Measurements from ENCODE around the gene SRPK1. TPM values are rescaled to one million over a fixed set of nuclear protein-coding genes. Genes with fewer than 3 reads are reported as not detected.
A peak's percentile ranks its signal among the peaks of the same experiment; 100 is the strongest.

SRPK1 gene
- polyA plus RNA-seq (2013, experiment 1 of 2): 61.3 TPM
- 63.8 TPM for polyA plus RNA-seq (2013, experiment 2 of 2)

- Histone ChIP-seq H3K79me1 (ENCODE audit: low read depth, low read length) (peaks cover 6% of the 10 kb centered on the region), H2BK15ac (ENCODE audit: low read length) (no peak within 1 kb of the TSS), H3K14ac (ENCODE audit: low read length) (peak within 1 kb of the TSS; percentile 32), H2AK5ac (ENCODE audit: low read depth, low read length) (no peak within 1 kb of the TSS), H2BK120ac (ENCODE audit: low read depth, low read length) (no peak within 1 kb of the TSS), H3K23ac (ENCODE audit: low read depth, low read length, poor library complexity) (peak within 1 kb of the TSS; percentile 95), H2BK12ac (ENCODE audit: low read length) (no peak within 1 kb of the TSS), H3K4me2 (ENCODE audit: insufficient read depth, low read length, poor library complexity, severe bottlenecking) (peak within 1 kb of the TSS; percentile 59), H4K8ac (ENCODE audit: low read depth, low read length) (no peak within 1 kb of the TSS), H3K4me3 (ENCODE audit: low read length in 2 of 2) (peak within 1 kb of the TSS; percentile 70 to 87), H3K27ac (replicated peaks; ENCODE audit: low read length) (peak within 1 kb of the TSS; percentile 58), H3K27me3 (ENCODE audit: control insufficient read depth in 3 of 3, insufficient read depth in 3 of 3, low read depth in 1 of 3, low read length in 3 of 3) (no peaks in the 10 kb centered on the region), H3K36me3 (replicated peaks in 1 of 2; ENCODE audit: control insufficient read depth in 2 of 2, insufficient read depth in 2 of 2, low read length in 2 of 2) (peaks cover 2 to 20% of the 10 kb centered on the region in 2 donors), H3K4ac (ENCODE audit: low read length) (no peak within 1 kb of the TSS), H3K18ac (ENCODE audit: low read length) (peak within 1 kb of the TSS; percentile 93), H3K4me1 (ENCODE audit: control insufficient read depth in 2 of 2, insufficient read depth in 1 of 2, low read depth in 1 of 2, low read length in 2 of 2) (peaks cover 5 to 10% of the 10 kb centered on the region in 2 donors), H4K91ac (ENCODE audit: low read depth, low read length, poor library complexity) (no peak within 1 kb of the TSS), H3K9ac (ENCODE audit: low read depth, low read length, poor library complexity) (peak within 1 kb of the TSS; percentile 85), H2BK5ac (ENCODE audit: low read length) (no peak within 1 kb of the TSS), H3K9me3 (replicated peaks in 1 of 2; ENCODE audit: control insufficient read depth in 2 of 2, insufficient read depth in 1 of 2, low read depth in 1 of 2, low read length in 2 of 2) (no peaks in the 10 kb centered on the region), H2AFZ (ENCODE audit: low read length) (peak within 1 kb of the TSS; percentile 97)
- peak; percentile 90 for DNase-seq (ENCODE audit: low spot score)
- WGBS, 2 donors (ENCODE audit: extremely low coverage in 2 of 2, insufficient read length in 2 of 2, insufficient replicate concordance in 1 of 2): no CpG with 5 or more reads among the region's 69 CpGs
Observed at GRCh38 chr6:35920793-35921732, at the start of gene SRPK1. SRPK1 (minus strand) TSS chr6:35921098; CDS start chr6:35921056, 42 bp downstream.

GRCh38 chr6:35970181-35970580, 49.3 kb upstream of the SRPK1 start:
- no peak for DNase-seq (ENCODE audit: low spot score)
- Histone ChIP-seq H2BK5ac (ENCODE audit: low read length) (no peak overlapping the region), H2BK15ac (ENCODE audit: low read length) (no peak overlapping the region), H3K27me3 (ENCODE audit: control insufficient read depth in 3 of 3, insufficient read depth in 3 of 3, low read depth in 1 of 3, low read length in 3 of 3) (peaks cover 0 to 18% (median 0%) of the 10 kb centered on the region in 3 experiments), H3K27ac (replicated peaks; ENCODE audit: low read length) (no peak overlapping the region), H3K14ac (ENCODE audit: low read length) (no peak overlapping the region), H3K9ac (ENCODE audit: low read depth, low read length, poor library complexity) (no peak overlapping the region), H3K4ac (ENCODE audit: low read length) (no peak overlapping the region), H2BK120ac (ENCODE audit: low read depth, low read length) (no peak overlapping the region), H4K8ac (ENCODE audit: low read depth, low read length) (no peak overlapping the region), H3K9me3 (replicated peaks in 1 of 2; ENCODE audit: control insufficient read depth in 2 of 2, insufficient read depth in 1 of 2, low read depth in 1 of 2, low read length in 2 of 2) (no peaks in the 10 kb centered on the region), H3K79me1 (ENCODE audit: low read depth, low read length) (no peaks in the 10 kb centered on the region), H2BK12ac (ENCODE audit: low read length) (no peak overlapping the region), H3K36me3 (replicated peaks in 1 of 2; ENCODE audit: control insufficient read depth in 2 of 2, insufficient read depth in 2 of 2, low read length in 2 of 2) (no peaks in the 10 kb centered on the region), H3K18ac (ENCODE audit: low read length) (no peak overlapping the region), H2AK5ac (ENCODE audit: low read depth, low read length) (no peak overlapping the region), H3K23ac (ENCODE audit: low read depth, low read length, poor library complexity) (no peak overlapping the region), H2AFZ (ENCODE audit: low read length) (no peak overlapping the region), H4K91ac (ENCODE audit: low read depth, low read length, poor library complexity) (no peak overlapping the region), H3K4me2 (ENCODE audit: insufficient read depth, low read length, poor library complexity, severe bottlenecking) (no peak overlapping the region), H3K4me3 (ENCODE audit: low read length in 2 of 2) (no peak overlapping the region), H3K4me1 (ENCODE audit: control insufficient read depth in 2 of 2, insufficient read depth in 1 of 2, low read depth in 1 of 2, low read length in 2 of 2) (peaks cover 8 to 9% of the 10 kb centered on the region in 2 donors)
- WGBS, 2 donors (ENCODE audit: extremely low coverage in 2 of 2, insufficient read length in 2 of 2, insufficient replicate concordance in 1 of 2): no CpG with 5 or more reads among the region's 4 CpGs

GRCh38 chr6:35969646-35970045, 48.7 kb upstream of the SRPK1 start:
- DNase-seq (ENCODE audit: low spot score): no peak

GRCh38 chr6:35968821-35969220, 47.9 kb upstream of the SRPK1 start:
- Histone ChIP-seq H2BK5ac (ENCODE audit: low read length) (no peak overlapping the region), H3K18ac (ENCODE audit: low read length) (no peak overlapping the region), H3K4me1 (ENCODE audit: control insufficient read depth in 2 of 2, insufficient read depth in 1 of 2, low read depth in 1 of 2, low read length in 2 of 2) (peaks cover 8 to 9% of the 10 kb centered on the region in 2 donors), H3K4me2 (ENCODE audit: insufficient read depth, low read length, poor library complexity, severe bottlenecking) (no peak overlapping the region), H3K9ac (ENCODE audit: low read depth, low read length, poor library complexity) (no peak overlapping the region), H3K14ac (ENCODE audit: low read length) (no peak overlapping the region), H2AFZ (ENCODE audit: low read length) (no peak overlapping the region), H4K91ac (ENCODE audit: low read depth, low read length, poor library complexity) (no peak overlapping the region), H2BK120ac (ENCODE audit: low read depth, low read length) (no peak overlapping the region), H3K36me3 (replicated peaks in 1 of 2; ENCODE audit: control insufficient read depth in 2 of 2, insufficient read depth in 2 of 2, low read length in 2 of 2) (no peaks in the 10 kb centered on the region), H4K8ac (ENCODE audit: low read depth, low read length) (no peak overlapping the region), H3K9me3 (replicated peaks in 1 of 2; ENCODE audit: control insufficient read depth in 2 of 2, insufficient read depth in 1 of 2, low read depth in 1 of 2, low read length in 2 of 2) (no peaks in the 10 kb centered on the region), H3K27ac (replicated peaks; ENCODE audit: low read length) (no peak overlapping the region), H3K79me1 (ENCODE audit: low read depth, low read length) (no peaks in the 10 kb centered on the region), H3K4me3 (ENCODE audit: low read length in 2 of 2) (no peak overlapping the region), H3K4ac (ENCODE audit: low read length) (no peak overlapping the region), H3K23ac (ENCODE audit: low read depth, low read length, poor library complexity) (no peak overlapping the region), H2AK5ac (ENCODE audit: low read depth, low read length) (no peak overlapping the region), H2BK12ac (ENCODE audit: low read length) (no peak overlapping the region), H2BK15ac (ENCODE audit: low read length) (no peak overlapping the region), H3K27me3 (ENCODE audit: control insufficient read depth in 3 of 3, insufficient read depth in 3 of 3, low read depth in 1 of 3, low read length in 3 of 3) (peaks cover 0 to 20% (median 0%) of the 10 kb centered on the region in 3 experiments)
- no CpG with 5 or more reads among the region's 4 CpGs for WGBS, 2 donors (ENCODE audit: extremely low coverage in 2 of 2, insufficient read length in 2 of 2, insufficient replicate concordance in 1 of 2)
- no peak for DNase-seq (ENCODE audit: low spot score)

More at GRCh38 chr6:35969646-35970045, 48.7 kb upstream of the SRPK1 start:
- Histone ChIP-seq H3K79me1 (ENCODE audit: low read depth, low read length) (no peaks in the 10 kb centered on the region), H3K4me2 (ENCODE audit: insufficient read depth, low read length, poor library complexity, severe bottlenecking) (no peak overlapping the region), H3K4me1 (ENCODE audit: control insufficient read depth in 2 of 2, insufficient read depth in 1 of 2, low read depth in 1 of 2, low read length in 2 of 2) (peaks cover 8 to 9% of the 10 kb centered on the region in 2 donors), H3K4me3 (ENCODE audit: low read length in 2 of 2) (no peak overlapping the region), H3K23ac (ENCODE audit: low read depth, low read length, poor library complexity) (no peak overlapping the region), H2AFZ (ENCODE audit: low read length) (no peak overlapping the region), H3K9me3 (replicated peaks in 1 of 2; ENCODE audit: control insufficient read depth in 2 of 2, insufficient read depth in 1 of 2, low read depth in 1 of 2, low read length in 2 of 2) (no peaks in the 10 kb centered on the region), H2BK120ac (ENCODE audit: low read depth, low read length) (no peak overlapping the region), H4K91ac (ENCODE audit: low read depth, low read length, poor library complexity) (no peak overlapping the region), H3K4ac (ENCODE audit: low read length) (no peak overlapping the region), H3K14ac (ENCODE audit: low read length) (no peak overlapping the region), H2BK15ac (ENCODE audit: low read length) (no peak overlapping the region), H3K18ac (ENCODE audit: low read length) (no peak overlapping the region), H2BK5ac (ENCODE audit: low read length) (no peak overlapping the region), H3K27me3 (ENCODE audit: control insufficient read depth in 3 of 3, insufficient read depth in 3 of 3, low read depth in 1 of 3, low read length in 3 of 3) (peaks cover 0 to 18% (median 0%) of the 10 kb centered on the region in 3 experiments), H2AK5ac (ENCODE audit: low read depth, low read length) (no peak overlapping the region), H3K27ac (replicated peaks; ENCODE audit: low read length) (no peak overlapping the region), H4K8ac (ENCODE audit: low read depth, low read length) (no peak overlapping the region), H3K9ac (ENCODE audit: low read depth, low read length, poor library complexity) (no peak overlapping the region), H2BK12ac (ENCODE audit: low read length) (no peak overlapping the region), H3K36me3 (replicated peaks in 1 of 2; ENCODE audit: control insufficient read depth in 2 of 2, insufficient read depth in 2 of 2, low read length in 2 of 2) (no peaks in the 10 kb centered on the region)

Data from neuronal stem cell (in vitro differentiated cells).